GM10266 (cell line): ENCODE results near the gene AIRE.

Experiments used
- DNase-seq: peaks from one replicate; pipeline ENCODE4 v3.0.0; 2012; ENCODE audit errors: extremely low spot score
- CTCF ChIP-seq: IDR thresholded peaks from 2 replicates; pipeline ENCODE4 v1.5.1; 2012; ENCODE audit warnings: mild to moderate bottlenecking, low read depth; ENCODE audit not compliant: control insufficient read depth, insufficient read depth; ENCODE audit errors: missing control alignments

Gene AIRE

GRCh38 chr21:44259082-44259705, 26.5 kb upstream of the AIRE start:
- no peak for DNase-seq
- no peak for TF ChIP-seq CTCF

GRCh38 chr21:44260066-44260465, 25.6 kb upstream of the AIRE start:
- no peak for TF ChIP-seq CTCF
- no peak for DNase-seq

GRCh38 chr21:44260791-44261631, 24.7 kb upstream of the AIRE start:
- DNase-seq = no peak
- no peak for TF ChIP-seq CTCF

- no peak for TF ChIP-seq CTCF
- DNase-seq = no peak
Measured at GRCh38 chr21:44261675-44262295, 23.9 kb upstream of the AIRE start, which contains the start of gene DNMT3L. DNMT3L (minus strand) TSS chr21:44261897; CDS start chr21:44261259, 638 bp downstream.

- no peak for DNase-seq
- TF ChIP-seq CTCF = no peak
Measured at GRCh38 chr21:44262338-44263056, 23.2 kb upstream of the AIRE start.

- no peak for TF ChIP-seq CTCF
- DNase-seq = no peak
Measured at GRCh38 chr21:44263221-44263760, 22.4 kb upstream of the AIRE start.
